Liver (tissue), 9 donors: ENCODE data around the gene NSL1. TPM values are rescaled to one million over a fixed set of nuclear protein-coding genes. Genes with fewer than 3 reads are reported as not detected.
A peak's percentile ranks its signal among the peaks of the same experiment; 100 is the strongest.

Experiments used
- DNase-seq: peaks from one replicate; pipeline ENCODE4 v3.0.0-alpha.2; 2017; ENCODE audit warnings: low spot score
- H3K27ac ChIP-seq, 2 donors: one replicate each; pipeline ENCODE4 v1.7.0; 2013; ENCODE audit warnings: inconsistent platforms in 2 of 2, low read length in 2 of 2, control low read depth in 1 of 2, low read depth in 1 of 2, mild to moderate bottlenecking in 1 of 2
- H3K27me3 ChIP-seq, 4 donors: one replicate each; pipeline versions ENCODE4 v1.6.1 to v1.7.0; 2013; ENCODE audit warnings: low read length in 3 of 4, inconsistent platforms in 1 of 4, mild to moderate bottlenecking in 1 of 4, moderate library complexity in 1 of 4; ENCODE audit not compliant: control insufficient read depth in 4 of 4, insufficient read depth in 4 of 4
- H3K36me3 ChIP-seq, 4 donors: one replicate each; pipeline versions ENCODE4 v1.6.1 to v1.7.0; 2013; ENCODE audit warnings: low read length in 3 of 4, mild to moderate bottlenecking in 3 of 4, low read depth in 1 of 4, moderate library complexity in 1 of 4; ENCODE audit not compliant: control insufficient read depth in 4 of 4, insufficient read depth in 3 of 4
- H3K4me1 ChIP-seq, 4 donors: one replicate each; pipeline versions ENCODE4 v1.6.1 to v1.7.0; 2013; ENCODE audit warnings: low read length in 3 of 4, mild to moderate bottlenecking in 3 of 4, moderate library complexity in 1 of 4; ENCODE audit not compliant: control insufficient read depth in 4 of 4, insufficient read depth in 4 of 4
- H3K4me3 ChIP-seq, 3 donors: one replicate each; pipeline versions ENCODE4 v1.6.1 to v1.7.0; 2013; ENCODE audit warnings: low read length in 3 of 3, control low read depth in 1 of 3, low read depth in 1 of 3, mild to moderate bottlenecking in 1 of 3
- H3K9ac ChIP-seq, 2 donors: one replicate each; pipeline ENCODE4 v1.7.0; 2013; ENCODE audit warnings: low read length in 2 of 2, mild to moderate bottlenecking in 2 of 2, moderate library complexity in 2 of 2, control low read depth in 1 of 2, low read depth in 1 of 2
- H3K9me3 ChIP-seq, 4 donors: one replicate each; pipeline versions ENCODE4 v1.6.1 to v1.7.0; 2013; ENCODE audit warnings: low read length in 3 of 4; ENCODE audit not compliant: control insufficient read depth in 4 of 4
- ATF3 ChIP-seq: IDR thresholded peaks from 2 replicates; pipeline ENCODE4 v1.6.1; 2016; ENCODE audit warnings: antibody characterized with exemption
- CTCF ChIP-seq: fragments of 150-350 bp; IDR thresholded peaks from 2 replicates; pipeline ENCODE4 v1.5.1; 2017; ENCODE audit warnings: improper control_type of control experiment, low read depth, low read length; ENCODE audit not compliant: missing input control
- EGR1 ChIP-seq, 2 donors: IDR thresholded peaks; 2 replicates each; pipeline ENCODE4 v1.6.1; 2016 to 2018; ENCODE audit warnings: antibody characterized with exemption in 2 of 2, low read depth in 2 of 2
- FOXA1 ChIP-seq: IDR thresholded peaks from 2 replicates; pipeline ENCODE4 v1.6.1; 2016; ENCODE audit warnings: antibody characterized with exemption
- FOXA2 ChIP-seq: IDR thresholded peaks from 2 replicates; pipeline ENCODE4 v1.6.1; 2016; ENCODE audit warnings: antibody characterized with exemption
- HNF4G ChIP-seq: IDR thresholded peaks from 2 replicates; pipeline ENCODE4 v1.6.1; 2016; ENCODE audit warnings: antibody characterized with exemption
- JUND ChIP-seq, 2 donors: IDR thresholded peaks; 2 replicates each; pipeline ENCODE4 v1.6.1; 2016; ENCODE audit warnings: antibody characterized with exemption in 2 of 2
- MAX ChIP-seq: IDR thresholded peaks from 2 replicates; pipeline ENCODE4 v1.6.1; 2016; ENCODE audit warnings: antibody characterized with exemption
- NR2F2 ChIP-seq: IDR thresholded peaks from 2 replicates; pipeline ENCODE4 v1.6.1; 2016; ENCODE audit warnings: antibody characterized with exemption
- RAD21 ChIP-seq, 2 donors: IDR thresholded peaks; 2 replicates each; pipeline ENCODE4 v1.6.1; 2016; ENCODE audit warnings: antibody characterized with exemption in 2 of 2, mild to moderate bottlenecking in 2 of 2
- RXRA ChIP-seq, 2 donors: IDR thresholded peaks; 2 replicates each; pipeline ENCODE4 v1.6.1; 2017 to 2018; ENCODE audit warnings: antibody characterized with exemption in 2 of 2, mild to moderate bottlenecking in 1 of 2
- SP1 ChIP-seq: IDR thresholded peaks from 2 replicates; pipeline ENCODE4 v1.6.1; 2018; ENCODE audit warnings: antibody characterized with exemption, mild to moderate bottlenecking
- TAF1 ChIP-seq: conservative IDR thresholded peaks from 2 replicates; pipeline ENCODE4 v1.6.1; 2016; ENCODE audit warnings: antibody characterized with exemption, mild to moderate bottlenecking
- YY1 ChIP-seq: IDR thresholded peaks from 2 replicates; pipeline ENCODE4 v1.6.1; 2016; ENCODE audit warnings: antibody characterized with exemption, mild to moderate bottlenecking
- WGBS: extraction: QIAGEN DNeasy Blood & Tissue Kit; methylation state at CpG from one replicate; pipeline ENCODE4 v1.1.7; 2013; 5-methylcytosine and 5-hydroxymethylcytosine counted together
- polyA plus RNA-seq, 2 donors: library from polyadenylated mRNA; stranded (reverse) in 1 of 2; unstranded in 1 of 2; fragments of 200-250 nt in 1 of 2; fragments of >200 nt in 1 of 2; fragmentation: Nextera tagmentation in 1 of 2; extraction: Ambion mirVana in 1 of 2; gene quantifications; one replicate each; pipeline versions ENCODE4 v1.2.1 to v1.2.3, GENCODE V29; 2013 to 2015
- total RNA-seq, 2 donors: library from RNA; depleted of rRNA; stranded (reverse); fragments of >200 nt; gene quantifications; one replicate each; pipeline ENCODE4 v1.2.3, GENCODE V29; 2014
- TF ChIP-seq, protein P1 (sequence below): IDR thresholded peaks from 2 replicates; pipeline ENCODE4 v1.6.1; 2016; ENCODE audit warnings: antibody characterized with exemption, mild to moderate bottlenecking
- TF ChIP-seq, protein P2 (sequence below): IDR thresholded peaks from 2 replicates; pipeline ENCODE4 v1.6.1; 2016; ENCODE audit warnings: antibody characterized with exemption
- donor health status: healthy.
- donor health status: healthy.
- donor health status: healthy.
- donor health status: healthy.
- donor health status: healthy.

NSL1 gene
- total and polyA plus RNA-seq, 4 donors = 17.2 to 31.3 (median 18.7) TPM

- Histone ChIP-seq H3K4me1 (peaks cover 0 to 1% (median 0%) of the 10 kb centered on the region in 4 donors), H3K27me3 (no peaks in the 10 kb centered on the region), H3K9ac (no peak overlapping the region), H3K9me3 (no peaks in the 10 kb centered on the region), H3K27ac (no peak overlapping the region), H3K36me3 (no peaks in the 10 kb centered on the region), H3K4me3 (no peak overlapping the region)
- TF ChIP-seq, protein P1, sequence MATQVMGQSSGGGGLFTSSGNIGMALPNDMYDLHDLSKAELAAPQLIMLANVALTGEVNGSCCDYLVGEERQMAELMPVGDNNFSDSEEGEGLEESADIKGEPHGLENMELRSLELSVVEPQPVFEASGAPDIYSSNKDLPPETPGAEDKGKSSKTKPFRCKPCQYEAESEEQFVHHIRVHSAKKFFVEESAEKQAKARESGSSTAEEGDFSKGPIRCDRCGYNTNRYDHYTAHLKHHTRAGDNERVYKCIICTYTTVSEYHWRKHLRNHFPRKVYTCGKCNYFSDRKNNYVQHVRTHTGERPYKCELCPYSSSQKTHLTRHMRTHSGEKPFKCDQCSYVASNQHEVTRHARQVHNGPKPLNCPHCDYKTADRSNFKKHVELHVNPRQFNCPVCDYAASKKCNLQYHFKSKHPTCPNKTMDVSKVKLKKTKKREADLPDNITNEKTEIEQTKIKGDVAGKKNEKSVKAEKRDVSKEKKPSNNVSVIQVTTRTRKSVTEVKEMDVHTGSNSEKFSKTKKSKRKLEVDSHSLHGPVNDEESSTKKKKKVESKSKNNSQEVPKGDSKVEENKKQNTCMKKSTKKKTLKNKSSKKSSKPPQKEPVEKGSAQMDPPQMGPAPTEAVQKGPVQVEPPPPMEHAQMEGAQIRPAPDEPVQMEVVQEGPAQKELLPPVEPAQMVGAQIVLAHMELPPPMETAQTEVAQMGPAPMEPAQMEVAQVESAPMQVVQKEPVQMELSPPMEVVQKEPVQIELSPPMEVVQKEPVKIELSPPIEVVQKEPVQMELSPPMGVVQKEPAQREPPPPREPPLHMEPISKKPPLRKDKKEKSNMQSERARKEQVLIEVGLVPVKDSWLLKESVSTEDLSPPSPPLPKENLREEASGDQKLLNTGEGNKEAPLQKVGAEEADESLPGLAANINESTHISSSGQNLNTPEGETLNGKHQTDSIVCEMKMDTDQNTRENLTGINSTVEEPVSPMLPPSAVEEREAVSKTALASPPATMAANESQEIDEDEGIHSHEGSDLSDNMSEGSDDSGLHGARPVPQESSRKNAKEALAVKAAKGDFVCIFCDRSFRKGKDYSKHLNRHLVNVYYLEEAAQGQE = no peak
- no peak for TF ChIP-seq FOXA1
- DNase-seq = no peak
- WGBS = 96% methylated on average over 2 of the region's 2 CpGs
These were observed 71.9 kb downstream of the NSL1 start for GRCh38 chr1:212719633-212720032.

DNA sequence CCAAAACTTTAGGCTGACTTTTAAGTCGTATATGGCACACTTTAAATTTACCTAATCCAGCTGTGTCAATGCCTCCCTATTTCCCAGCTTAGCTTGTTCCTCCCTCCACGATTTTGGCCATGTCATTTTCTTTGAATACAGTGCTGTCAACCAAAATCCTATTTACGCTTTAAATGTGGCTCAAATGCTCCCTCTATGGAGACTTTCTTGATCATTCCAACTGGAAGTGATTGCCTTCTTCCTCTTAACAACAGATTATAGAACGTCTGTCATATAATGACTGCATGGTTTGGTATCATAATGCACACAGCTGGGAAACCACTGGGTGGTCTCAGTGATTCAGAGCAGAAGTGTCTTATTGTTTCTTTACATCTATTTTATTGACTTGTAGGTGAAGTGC is 73.1 kb downstream of the NSL1 start:
- Histone ChIP-seq H3K9ac (no peak overlapping the region), H3K27ac (no peak overlapping the region), H3K9me3 (no peaks in the 10 kb centered on the region), H3K4me1 (peaks cover 0 to 1% (median 0%) of the 10 kb centered on the region in 4 donors), H3K4me3 (no peak overlapping the region), H3K27me3 (no peaks in the 10 kb centered on the region), H3K36me3 (no peaks in the 10 kb centered on the region)
- TF ChIP-seq SP1 (no peak), YY1 (no peak), RXRA (IDR thresholded peaks at IDR 0.05) (no peak), EGR1 (IDR thresholded peaks at IDR 0.05; ENCODE audit: low read depth in 2 of 2) (no peak), CTCF (peak; percentile 10), RAD21 (IDR thresholded peaks at IDR 0.05) (peak; percentile 46 to 57), FOXA2 (no peak), TAF1 (no peak), ATF3 (no peak), FOXA1 (no peak), HNF4G (no peak), MAX (no peak), NR2F2 (no peak), JUND (IDR thresholded peaks at IDR 0.05) (no peak)
- TF ChIP-seq, protein P2, sequence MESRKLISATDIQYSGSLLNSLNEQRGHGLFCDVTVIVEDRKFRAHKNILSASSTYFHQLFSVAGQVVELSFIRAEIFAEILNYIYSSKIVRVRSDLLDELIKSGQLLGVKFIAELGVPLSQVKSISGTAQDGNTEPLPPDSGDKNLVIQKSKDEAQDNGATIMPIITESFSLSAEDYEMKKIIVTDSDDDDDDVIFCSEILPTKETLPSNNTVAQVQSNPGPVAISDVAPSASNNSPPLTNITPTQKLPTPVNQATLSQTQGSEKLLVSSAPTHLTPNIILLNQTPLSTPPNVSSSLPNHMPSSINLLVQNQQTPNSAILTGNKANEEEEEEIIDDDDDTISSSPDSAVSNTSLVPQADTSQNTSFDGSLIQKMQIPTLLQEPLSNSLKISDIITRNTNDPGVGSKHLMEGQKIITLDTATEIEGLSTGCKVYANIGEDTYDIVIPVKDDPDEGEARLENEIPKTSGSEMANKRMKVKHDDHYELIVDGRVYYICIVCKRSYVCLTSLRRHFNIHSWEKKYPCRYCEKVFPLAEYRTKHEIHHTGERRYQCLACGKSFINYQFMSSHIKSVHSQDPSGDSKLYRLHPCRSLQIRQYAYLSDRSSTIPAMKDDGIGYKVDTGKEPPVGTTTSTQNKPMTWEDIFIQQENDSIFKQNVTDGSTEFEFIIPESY = no peak
- TF ChIP-seq, protein P1 = no peak
- DNase-seq = no peak
- WGBS = 33% methylated on average over 4 of the region's 4 CpGs
